Heart left ventricle (tissue), 13 donors: Measurements from ENCODE around the gene DNAAF9.

ENCODE experiments used
- CTCF ChIP-seq, 12 donors: fragments of 200-600 bp; sonication (generic) in 4 of 12; IDR thresholded peaks; one replicate each; pipeline versions ENCODE4 v1.5.0 to v1.8.0; 2018 to 2022; ENCODE audit warnings: antibody characterized with exemption in 12 of 12, mild to moderate bottlenecking in 5 of 12
- POLR2A ChIP-seq, 2 donors: fragments of 450-650 bp; IDR thresholded peaks; one replicate each; pipeline ENCODE4 v1.6.1; 2017; ENCODE audit warnings: antibody characterized with exemption in 2 of 2, mild to moderate bottlenecking in 2 of 2, moderate library complexity in 2 of 2
- donor health status: ischemic (EF 13 %, LVEDD 7.1; RV severe dilation, severe dysfunction).
- donor health status: DM: no; HTN: yes; CAD: no.
- donor health status: DM: no; HTN: no; CAD: no.
- donor health status: ischemic (EF 25% LVEDD 6.9; RV normal size, moderate dysfunction).
- donor health status: ischemic (EF 25% LVEDD 5.7; RV mildly dilated, moderate dysfunction).
- donor health status: ischemic (EF 35%, LVEDD 5.7; RV mildly dilated, moderate dysfunction).
- donor health status: nonischemic (EF 11% LVEDD 7.7; RV severe dilation, severe dysfunction).
- donor health status: DM: yes; HTN: yes; CAD: no.
- donor health status: PGD.
- donor health status: ischemic (EF 29% LVEDD 5.4; RV normal size, mild dysfunction).
- donor health status: nonischemic (EF 23%, LVEDD 6.1; RV moderate dilation, normal function).

- TF ChIP-seq CTCF (IDR thresholded peaks at IDR 0.05): no peak
- no peak for TF ChIP-seq POLR2A (IDR thresholded peaks at IDR 0.05)
Measured at GRCh38 chr20:3409417-3409816, 1.9 kb upstream of the DNAAF9 start.
